Measurements from ENCODE around the gene CCDC183.

CCDC183 gene

DNA sequence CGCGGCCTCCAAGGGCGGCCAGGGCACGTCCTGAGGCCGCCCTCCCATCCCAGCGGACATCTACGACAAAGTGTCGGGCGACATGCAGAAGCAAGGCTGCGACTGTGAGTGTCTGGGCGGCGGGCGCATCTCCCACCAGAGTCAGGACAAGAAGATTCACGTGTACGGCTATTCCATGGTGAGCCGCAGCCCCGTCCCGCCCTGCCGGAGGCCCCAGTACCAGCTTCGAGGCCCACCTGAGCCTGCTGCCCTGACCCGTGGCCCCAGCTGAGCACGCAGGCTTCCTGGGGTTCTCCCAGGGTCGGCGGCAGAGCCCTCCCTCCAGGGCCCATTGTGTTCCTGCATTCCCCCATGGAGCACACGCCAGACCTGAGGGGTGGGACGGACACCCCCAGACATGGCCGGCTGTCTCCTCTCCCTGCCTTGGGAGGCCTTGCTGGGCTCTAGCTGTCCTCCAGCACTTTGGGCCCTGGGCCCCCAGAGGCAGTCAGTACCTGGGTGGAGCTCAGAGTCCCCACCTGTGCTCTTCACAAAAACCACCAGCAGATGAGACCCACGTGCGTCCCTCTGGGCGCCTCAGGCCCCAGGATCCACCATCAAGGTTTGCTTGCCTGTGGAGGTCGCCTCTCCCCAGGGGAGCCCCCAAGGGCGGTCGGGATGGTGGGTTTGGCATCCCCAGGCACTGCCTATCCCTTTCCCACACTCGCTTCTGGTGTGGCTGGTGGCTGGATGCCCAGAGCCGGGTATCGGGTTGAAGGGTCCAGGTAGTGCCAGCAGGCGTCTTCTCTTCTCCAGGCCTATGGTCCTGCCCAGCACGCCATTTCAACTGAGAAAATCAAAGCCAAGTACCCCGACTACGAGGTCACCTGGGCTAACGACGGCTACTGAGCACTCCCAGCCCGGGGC, 54.1 kb downstream of the CCDC183 start:
- Histone ChIP-seq H3K27me3 (peaks cover 41% of the 10 kb centered on the region), H3K4me1 (ENCODE audit: control insufficient read depth in 1 of 2, insufficient read depth in 1 of 2, low read depth in 1 of 2, low read length in 1 of 2) (peaks cover 31 to 41% of the 10 kb centered on the region in 2 experiments), H3K4me3 (ENCODE audit: low read depth in 1 of 2, low read length in 1 of 2) (peak overlapping the region; percentile 85 to 100), H3K9me3 (no peaks in the 10 kb centered on the region), H3K27ac (peak overlapping the region; percentile 69), H3K36me3 (no peaks in the 10 kb centered on the region)
- TF ChIP-seq, protein P1, sequence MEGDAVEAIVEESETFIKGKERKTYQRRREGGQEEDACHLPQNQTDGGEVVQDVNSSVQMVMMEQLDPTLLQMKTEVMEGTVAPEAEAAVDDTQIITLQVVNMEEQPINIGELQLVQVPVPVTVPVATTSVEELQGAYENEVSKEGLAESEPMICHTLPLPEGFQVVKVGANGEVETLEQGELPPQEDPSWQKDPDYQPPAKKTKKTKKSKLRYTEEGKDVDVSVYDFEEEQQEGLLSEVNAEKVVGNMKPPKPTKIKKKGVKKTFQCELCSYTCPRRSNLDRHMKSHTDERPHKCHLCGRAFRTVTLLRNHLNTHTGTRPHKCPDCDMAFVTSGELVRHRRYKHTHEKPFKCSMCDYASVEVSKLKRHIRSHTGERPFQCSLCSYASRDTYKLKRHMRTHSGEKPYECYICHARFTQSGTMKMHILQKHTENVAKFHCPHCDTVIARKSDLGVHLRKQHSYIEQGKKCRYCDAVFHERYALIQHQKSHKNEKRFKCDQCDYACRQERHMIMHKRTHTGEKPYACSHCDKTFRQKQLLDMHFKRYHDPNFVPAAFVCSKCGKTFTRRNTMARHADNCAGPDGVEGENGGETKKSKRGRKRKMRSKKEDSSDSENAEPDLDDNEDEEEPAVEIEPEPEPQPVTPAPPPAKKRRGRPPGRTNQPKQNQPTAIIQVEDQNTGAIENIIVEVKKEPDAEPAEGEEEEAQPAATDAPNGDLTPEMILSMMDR (IDR thresholded peaks at IDR 0.05): no peak

DNA sequence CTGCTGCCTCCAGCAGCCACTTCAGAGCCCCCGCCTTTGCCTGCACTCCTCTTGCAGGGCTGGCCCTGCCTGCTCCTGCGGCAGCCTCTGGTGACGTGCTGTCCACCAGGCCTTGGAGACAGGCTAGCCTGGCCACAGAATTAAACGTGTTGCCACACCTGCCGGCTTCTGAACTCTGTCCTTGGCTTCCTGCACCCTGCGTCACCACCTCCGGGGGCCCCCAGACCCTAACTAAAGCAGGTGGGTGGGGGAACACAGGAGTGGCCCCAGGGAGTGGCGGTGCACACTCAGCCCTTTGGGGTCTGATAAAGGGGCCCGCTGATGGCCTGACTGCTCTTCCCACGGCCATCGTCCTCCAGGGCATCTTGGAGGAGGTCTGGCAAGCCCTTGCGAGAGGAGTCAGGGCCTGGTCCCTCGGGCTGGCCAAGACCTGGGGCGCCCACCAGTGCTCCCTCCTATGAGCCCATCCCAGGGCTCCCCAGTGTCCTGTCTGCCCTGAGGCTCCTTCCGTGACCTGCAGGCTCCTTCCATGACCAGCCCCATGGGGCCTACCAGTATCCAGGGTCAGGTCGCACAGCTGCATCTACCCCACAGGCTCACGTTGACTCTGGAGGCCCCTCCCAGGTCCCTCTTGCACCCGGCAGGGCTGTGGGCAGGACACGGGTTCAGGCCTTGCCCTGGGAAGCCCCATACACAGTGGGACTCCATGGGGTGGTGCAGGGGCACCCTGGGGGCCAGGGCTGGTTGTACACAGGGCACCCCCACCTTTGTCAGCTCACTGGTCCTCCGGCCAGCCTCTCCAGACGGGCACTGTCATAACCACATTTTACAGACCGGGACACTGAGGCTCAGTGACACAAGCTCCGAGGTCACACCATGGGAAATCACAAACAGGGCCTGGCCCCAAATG, 55.0 kb downstream of the CCDC183 start:
- no peak overlapping the region for H3K4me3 ChIP-seq (ENCODE audit: low read depth in 1 of 2, low read length in 1 of 2)
- H3K27me3 ChIP-seq: peaks cover 31% of the 10 kb centered on the region
- no peaks in the 10 kb centered on the region for H3K36me3 ChIP-seq
- H3K27ac ChIP-seq: no peak overlapping the region
- no peaks in the 10 kb centered on the region for H3K9me3 ChIP-seq
- H3K4me1 ChIP-seq (ENCODE audit: control insufficient read depth in 1 of 2, insufficient read depth in 1 of 2, low read depth in 1 of 2, low read length in 1 of 2): peaks cover 31 to 36% of the 10 kb centered on the region in 2 experiments
- TF ChIP-seq, protein P1 (IDR thresholded peaks at IDR 0.05): no peak

DNA sequence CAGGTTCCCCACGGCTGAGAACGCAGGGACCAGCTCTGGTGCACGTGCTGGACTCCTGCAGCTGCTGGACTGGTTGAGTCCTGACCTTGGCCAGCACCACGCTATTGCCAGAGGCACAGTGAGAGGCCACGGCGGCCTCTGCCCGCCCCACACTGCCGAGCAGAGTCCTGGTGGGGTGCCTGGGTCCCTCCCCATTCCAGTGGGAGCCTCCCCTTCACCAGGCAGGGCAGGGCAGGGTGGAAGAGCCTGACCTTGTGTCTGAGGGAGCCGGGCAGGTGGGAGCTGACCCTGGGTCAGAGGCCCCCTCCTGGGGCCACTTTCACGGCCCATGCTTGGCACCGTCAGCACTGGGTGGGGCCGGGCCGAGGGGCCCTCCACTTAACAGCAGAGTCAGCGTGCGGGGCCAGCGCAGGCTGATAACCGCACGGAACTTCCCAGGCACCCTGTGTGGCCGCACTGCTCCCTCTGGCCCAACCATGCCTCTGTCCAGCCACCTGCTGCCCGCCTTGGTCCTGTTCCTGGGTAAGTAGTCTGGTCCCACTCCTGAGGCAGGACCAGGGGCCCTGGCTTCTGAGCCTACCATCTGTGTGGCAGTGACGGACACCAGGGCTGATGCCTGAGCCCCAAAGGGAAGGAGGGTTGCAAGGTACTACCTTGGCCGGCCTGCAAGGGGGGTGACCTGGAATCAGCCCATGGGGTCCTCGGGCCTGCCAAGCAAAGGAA, 56.0 kb downstream of the CCDC183 start, which contains the start of gene MAMDC4:
TSS of gene MAMDC4 (plus strand) at position 406 of the 723 bp plus-strand sequence. CDS start at position 477, 71 bp downstream.
- no peaks in the 10 kb centered on the region for H3K9me3 ChIP-seq
- TF ChIP-seq, protein P1 (IDR thresholded peaks at IDR 0.05): no peak
- peaks cover 22% of the 10 kb centered on the region for H3K27me3 ChIP-seq
- H3K36me3 ChIP-seq: no peaks in the 10 kb centered on the region
- peaks cover 23 to 27% of the 10 kb centered on the region in 2 experiments for H3K4me1 ChIP-seq (ENCODE audit: control insufficient read depth in 1 of 2, insufficient read depth in 1 of 2, low read depth in 1 of 2, low read length in 1 of 2)
- H3K4me3 ChIP-seq (ENCODE audit: low read depth in 1 of 2, low read length in 1 of 2): no peak within 1 kb of the TSS
- H3K27ac ChIP-seq: no peak within 1 kb of the TSS

GRCh38 chr9:136852664-136853595, 56.8 kb downstream of the CCDC183 start:
- H3K4me1 ChIP-seq (ENCODE audit: control insufficient read depth in 1 of 2, insufficient read depth in 1 of 2, low read depth in 1 of 2, low read length in 1 of 2): peaks cover 17 to 18% of the 10 kb centered on the region in 2 experiments
- TF ChIP-seq, protein P1 (IDR thresholded peaks at IDR 0.05): no peak
- no peak overlapping the region for H3K4me3 ChIP-seq (ENCODE audit: low read depth in 1 of 2, low read length in 1 of 2)
- no peaks in the 10 kb centered on the region for H3K9me3 ChIP-seq
- H3K36me3 ChIP-seq: no peaks in the 10 kb centered on the region
- H3K27me3 ChIP-seq: peaks cover 13% of the 10 kb centered on the region
- H3K27ac ChIP-seq: no peak overlapping the region
